ENCODE measurements around the gene SDHA.

GRCh38 chr5:171801-172331, 46.3 kb upstream of the SDHA start:
- TF ChIP-seq, protein P1, sequence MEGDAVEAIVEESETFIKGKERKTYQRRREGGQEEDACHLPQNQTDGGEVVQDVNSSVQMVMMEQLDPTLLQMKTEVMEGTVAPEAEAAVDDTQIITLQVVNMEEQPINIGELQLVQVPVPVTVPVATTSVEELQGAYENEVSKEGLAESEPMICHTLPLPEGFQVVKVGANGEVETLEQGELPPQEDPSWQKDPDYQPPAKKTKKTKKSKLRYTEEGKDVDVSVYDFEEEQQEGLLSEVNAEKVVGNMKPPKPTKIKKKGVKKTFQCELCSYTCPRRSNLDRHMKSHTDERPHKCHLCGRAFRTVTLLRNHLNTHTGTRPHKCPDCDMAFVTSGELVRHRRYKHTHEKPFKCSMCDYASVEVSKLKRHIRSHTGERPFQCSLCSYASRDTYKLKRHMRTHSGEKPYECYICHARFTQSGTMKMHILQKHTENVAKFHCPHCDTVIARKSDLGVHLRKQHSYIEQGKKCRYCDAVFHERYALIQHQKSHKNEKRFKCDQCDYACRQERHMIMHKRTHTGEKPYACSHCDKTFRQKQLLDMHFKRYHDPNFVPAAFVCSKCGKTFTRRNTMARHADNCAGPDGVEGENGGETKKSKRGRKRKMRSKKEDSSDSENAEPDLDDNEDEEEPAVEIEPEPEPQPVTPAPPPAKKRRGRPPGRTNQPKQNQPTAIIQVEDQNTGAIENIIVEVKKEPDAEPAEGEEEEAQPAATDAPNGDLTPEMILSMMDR (IDR thresholded peaks at IDR 0.05) = no peak
- no peak for TF ChIP-seq EP300 (IDR thresholded peaks at IDR 0.05)
- TF ChIP-seq POLR2A (IDR thresholded peaks at IDR 0.05) = no peak
